Suprapubic skin (tissue), 4 donors: ENCODE results near the gene TLE1.

ENCODE experiments used
- POLR2A ChIP-seq, 2 donors: fragments of 450-650 bp; IDR thresholded peaks; one replicate each; pipeline ENCODE4 v1.6.1; 2017; ENCODE audit warnings: antibody characterized with exemption in 2 of 2, mild to moderate bottlenecking in 2 of 2, moderate library complexity in 2 of 2
- POLR2AphosphoS5 ChIP-seq, 3 donors: sonication (generic); formaldehyde crosslinking; IDR thresholded peaks; one replicate each; pipeline ENCODE4 v1.6.1; 2017; ENCODE audit warnings: antibody characterized with exemption in 3 of 3
- TF ChIP-seq, protein P1 (sequence below), 2 donors: fragments of 200-600 bp in 1 of 2; fragments of 450-650 bp in 1 of 2; sonication (generic) in 1 of 2; IDR thresholded peaks; one replicate each; pipeline ENCODE4 v1.5.1; 2016 to 2019; ENCODE audit warnings: antibody characterized with exemption in 2 of 2, mild to moderate bottlenecking in 1 of 2, moderate library complexity in 1 of 2

DNA sequence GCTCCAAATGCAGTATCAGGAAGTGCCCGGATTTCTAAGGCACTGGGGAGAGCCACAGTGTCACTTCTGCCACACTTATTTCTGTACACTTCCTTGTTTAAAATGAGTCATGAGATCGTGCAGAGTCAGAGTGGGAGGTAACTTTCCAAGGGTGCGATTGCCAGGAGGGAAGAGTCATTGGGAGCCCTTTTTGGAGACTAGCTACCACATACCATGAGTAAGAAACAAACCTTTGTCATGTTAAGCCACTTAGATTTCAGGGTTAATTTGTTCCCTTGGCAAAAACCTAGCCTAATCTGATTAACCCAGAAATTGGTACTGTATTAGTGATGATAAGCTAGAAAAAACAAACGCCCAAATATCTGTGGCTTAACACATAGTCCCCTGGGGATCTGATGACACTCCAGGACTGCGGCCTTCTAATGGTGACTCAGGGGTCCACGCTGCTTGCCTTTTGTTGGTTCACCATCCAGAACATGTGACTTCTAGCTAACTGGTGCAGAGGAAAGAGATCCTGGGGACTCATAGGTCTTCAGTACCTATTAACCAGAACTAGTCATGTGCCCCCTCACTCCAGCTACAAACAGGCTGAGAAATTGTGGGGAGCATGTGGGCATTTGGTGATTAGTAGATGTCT lies 48.6 kb upstream of the TLE1 start:
- TF ChIP-seq, protein P1, sequence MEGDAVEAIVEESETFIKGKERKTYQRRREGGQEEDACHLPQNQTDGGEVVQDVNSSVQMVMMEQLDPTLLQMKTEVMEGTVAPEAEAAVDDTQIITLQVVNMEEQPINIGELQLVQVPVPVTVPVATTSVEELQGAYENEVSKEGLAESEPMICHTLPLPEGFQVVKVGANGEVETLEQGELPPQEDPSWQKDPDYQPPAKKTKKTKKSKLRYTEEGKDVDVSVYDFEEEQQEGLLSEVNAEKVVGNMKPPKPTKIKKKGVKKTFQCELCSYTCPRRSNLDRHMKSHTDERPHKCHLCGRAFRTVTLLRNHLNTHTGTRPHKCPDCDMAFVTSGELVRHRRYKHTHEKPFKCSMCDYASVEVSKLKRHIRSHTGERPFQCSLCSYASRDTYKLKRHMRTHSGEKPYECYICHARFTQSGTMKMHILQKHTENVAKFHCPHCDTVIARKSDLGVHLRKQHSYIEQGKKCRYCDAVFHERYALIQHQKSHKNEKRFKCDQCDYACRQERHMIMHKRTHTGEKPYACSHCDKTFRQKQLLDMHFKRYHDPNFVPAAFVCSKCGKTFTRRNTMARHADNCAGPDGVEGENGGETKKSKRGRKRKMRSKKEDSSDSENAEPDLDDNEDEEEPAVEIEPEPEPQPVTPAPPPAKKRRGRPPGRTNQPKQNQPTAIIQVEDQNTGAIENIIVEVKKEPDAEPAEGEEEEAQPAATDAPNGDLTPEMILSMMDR (IDR thresholded peaks at IDR 0.05) = no peak
- TF ChIP-seq POLR2AphosphoS5 (IDR thresholded peaks at IDR 0.05) = no peak
- no peak for TF ChIP-seq POLR2A (IDR thresholded peaks at IDR 0.05)
